Breast epithelium (tissue), 3 donors: ENCODE data around the gene FOXF1.

Source experiments
- CTCF ChIP-seq, 3 donors: fragments of 450-650 bp; IDR thresholded peaks; one replicate each; pipeline ENCODE4 v1.5.1; 2016 to 2017; ENCODE audit warnings: antibody characterized with exemption in 3 of 3, mild to moderate bottlenecking in 3 of 3, moderate library complexity in 3 of 3
- POLR2A ChIP-seq: fragments of 450-650 bp; IDR thresholded peaks from one replicate; pipeline ENCODE4 v1.6.1; 2016; ENCODE audit warnings: antibody characterized with exemption, mild to moderate bottlenecking, moderate library complexity
- POLR2AphosphoS5 ChIP-seq, 3 donors: sonication (generic); formaldehyde crosslinking; IDR thresholded peaks; one replicate each; pipeline ENCODE4 v1.6.1; 2017; ENCODE audit warnings: antibody characterized with exemption in 3 of 3

- TF ChIP-seq CTCF (IDR thresholded peaks at IDR 0.05) (no peak), POLR2AphosphoS5 (IDR thresholded peaks at IDR 0.05) (no peak), POLR2A (no peak)
These were observed 24.7 kb downstream of the FOXF1 start for GRCh38 chr16:86534779-86535615.
